ENCODE data around the gene GALNT16.

Gene GALNT16

DNA sequence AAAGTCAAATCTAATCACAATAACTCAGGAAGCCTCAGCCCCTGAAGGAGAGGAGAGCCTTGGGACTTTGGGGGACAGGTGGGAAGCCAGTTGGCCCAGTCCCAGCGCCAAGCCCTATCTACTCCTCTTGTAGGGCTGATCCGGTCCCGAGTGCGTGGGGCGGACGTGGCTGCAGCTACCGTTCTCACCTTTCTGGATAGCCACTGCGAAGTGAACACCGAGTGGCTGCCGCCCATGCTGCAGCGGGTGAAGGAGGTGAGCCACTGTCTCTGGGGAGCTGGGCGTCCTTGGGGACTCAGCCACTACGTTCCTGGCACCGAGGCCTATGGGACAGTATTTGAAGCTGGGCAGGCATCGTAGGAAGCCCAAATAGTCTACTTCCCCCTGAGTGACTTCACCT, 68.4 kb downstream of the GALNT16 start:
- no peaks in the 10 kb centered on the region for H3K4me1 ChIP-seq (ENCODE audit: control insufficient read depth in 5 of 5, insufficient read depth in 5 of 5, low read length in 5 of 5)

DNA sequence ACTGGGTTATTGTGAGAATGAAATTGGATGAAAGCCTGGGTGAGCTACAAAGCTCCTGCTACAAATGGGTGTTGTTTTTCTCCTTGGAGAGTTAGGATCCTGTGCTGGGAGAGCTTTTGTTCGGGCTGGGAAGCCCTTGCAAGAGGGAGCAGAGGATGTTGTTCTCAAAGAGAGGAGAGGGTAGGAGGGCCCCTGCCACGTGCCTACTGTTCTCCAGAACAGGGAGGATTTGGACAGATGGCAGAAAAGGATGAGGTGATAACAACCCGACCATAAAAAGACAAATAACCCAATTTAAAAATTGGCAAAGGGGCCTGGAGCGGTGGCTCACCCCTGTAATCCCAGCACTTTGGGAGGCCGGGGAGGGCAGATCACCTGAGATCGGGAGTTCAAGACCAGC, 68.8 kb downstream of the GALNT16 start:
- Histone ChIP-seq H3K36me3 (ENCODE audit: control insufficient read depth in 5 of 5, insufficient read depth in 5 of 5, low read length in 5 of 5) (peaks cover 0 to 17% (median 4%) of the 10 kb centered on the region in 5 donors), H3K4me1 (ENCODE audit: control insufficient read depth in 5 of 5, insufficient read depth in 5 of 5, low read length in 5 of 5) (no peaks in the 10 kb centered on the region), H3K4me3 (ENCODE audit: low read depth in 1 of 5, low read length in 5 of 5) (no peak overlapping the region), H3K27ac (ENCODE audit: low read depth, low read length) (no peak overlapping the region), H3K27me3 (ENCODE audit: control insufficient read depth in 5 of 5, insufficient read depth in 4 of 5, low read length in 5 of 5) (peaks cover 0 to 5% (median 0%) of the 10 kb centered on the region in 5 donors), H3K9me3 (ENCODE audit: control insufficient read depth in 5 of 5, low read length in 5 of 5) (no peaks in the 10 kb centered on the region), H3K9ac (ENCODE audit: low read length in 5 of 5) (no peak overlapping the region)

More for the DNA sequence above, 68.4 kb downstream of the GALNT16 start:
- peaks cover 0 to 5% (median 0%) of the 10 kb centered on the region in 5 donors for H3K27me3 ChIP-seq (ENCODE audit: control insufficient read depth in 5 of 5, insufficient read depth in 4 of 5, low read length in 5 of 5)
- H3K9ac ChIP-seq (ENCODE audit: low read length in 5 of 5), result no peak overlapping the region
- peaks cover 0 to 17% (median 4%) of the 10 kb centered on the region in 5 donors for H3K36me3 ChIP-seq (ENCODE audit: control insufficient read depth in 5 of 5, insufficient read depth in 5 of 5, low read length in 5 of 5)
- H3K9me3 ChIP-seq (ENCODE audit: control insufficient read depth in 5 of 5, low read length in 5 of 5), result no peaks in the 10 kb centered on the region
- no peak overlapping the region for H3K4me3 ChIP-seq (ENCODE audit: low read depth in 1 of 5, low read length in 5 of 5)
- H3K27ac ChIP-seq (ENCODE audit: low read depth, low read length), result no peak overlapping the region

DNA sequence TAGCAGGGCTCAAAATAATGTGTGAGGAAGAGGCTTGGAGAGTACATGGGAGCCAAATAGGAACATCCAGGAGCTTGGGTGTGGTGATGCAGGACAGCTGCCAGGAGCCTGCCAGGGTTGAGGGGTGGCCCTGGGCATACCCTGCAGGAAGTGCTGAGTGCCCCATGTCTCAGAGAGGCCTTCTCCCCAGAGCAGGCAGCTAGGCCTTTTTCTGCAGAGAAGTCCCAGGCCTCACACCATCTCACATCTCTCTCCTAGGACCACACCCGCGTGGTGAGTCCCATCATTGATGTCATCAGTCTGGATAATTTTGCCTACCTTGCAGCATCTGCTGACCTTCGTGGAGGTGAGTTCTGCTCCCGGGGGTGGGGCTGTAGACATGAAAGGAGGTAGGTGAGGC, 71.2 kb downstream of the GALNT16 start:
- Histone ChIP-seq H3K9ac (ENCODE audit: low read length in 5 of 5) (no peak overlapping the region), H3K27ac (ENCODE audit: low read depth, low read length) (no peak overlapping the region), H3K36me3 (ENCODE audit: control insufficient read depth in 5 of 5, insufficient read depth in 5 of 5, low read length in 5 of 5) (peaks cover 0 to 7% (median 2%) of the 10 kb centered on the region in 5 donors), H3K9me3 (ENCODE audit: control insufficient read depth in 5 of 5, low read length in 5 of 5) (no peaks in the 10 kb centered on the region), H3K4me1 (ENCODE audit: control insufficient read depth in 5 of 5, insufficient read depth in 5 of 5, low read length in 5 of 5) (no peaks in the 10 kb centered on the region), H3K27me3 (ENCODE audit: control insufficient read depth in 5 of 5, insufficient read depth in 4 of 5, low read length in 5 of 5) (peaks cover 0 to 5% (median 0%) of the 10 kb centered on the region in 5 donors), H3K4me3 (ENCODE audit: low read depth in 1 of 5, low read length in 5 of 5) (no peak overlapping the region)

DNA sequence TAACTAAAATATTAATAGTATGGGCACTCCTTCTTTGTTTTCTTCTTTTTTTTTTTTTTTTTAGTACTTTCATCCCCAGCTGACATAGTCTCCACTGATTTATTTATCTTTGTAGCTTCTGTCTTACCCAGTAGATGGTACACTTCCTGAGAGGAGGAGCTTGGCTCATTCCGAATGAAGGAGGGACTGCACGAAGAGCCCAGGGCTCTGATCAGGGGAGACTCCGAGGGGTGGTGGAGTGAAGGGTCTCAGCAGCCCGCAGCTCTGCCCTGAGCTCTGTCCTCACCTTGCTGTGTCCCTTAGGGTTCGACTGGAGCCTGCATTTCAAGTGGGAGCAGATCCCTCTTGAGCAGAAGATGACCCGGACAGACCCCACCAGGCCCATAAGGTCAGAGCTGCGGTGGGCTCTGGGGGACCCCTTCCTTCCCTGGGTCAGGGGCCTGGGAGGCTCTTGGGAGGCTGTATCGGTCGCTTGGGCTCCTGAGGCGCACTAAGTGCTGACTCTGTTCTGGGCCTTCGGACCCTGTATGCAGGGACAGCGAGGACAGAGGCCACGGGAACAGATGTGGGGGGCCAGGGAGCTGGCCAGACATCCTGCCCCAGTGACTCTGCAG, 72.9 kb downstream of the GALNT16 start:
- Histone ChIP-seq H3K36me3 (ENCODE audit: control insufficient read depth in 5 of 5, insufficient read depth in 5 of 5, low read length in 5 of 5) (peaks cover 0 to 3% (median 0%) of the 10 kb centered on the region in 5 donors), H3K27ac (ENCODE audit: low read depth, low read length) (no peak overlapping the region), H3K9me3 (ENCODE audit: control insufficient read depth in 5 of 5, low read length in 5 of 5) (no peaks in the 10 kb centered on the region), H3K4me3 (ENCODE audit: low read depth in 1 of 5, low read length in 5 of 5) (no peak overlapping the region), H3K9ac (ENCODE audit: low read length in 5 of 5) (no peak overlapping the region), H3K4me1 (ENCODE audit: control insufficient read depth in 5 of 5, insufficient read depth in 5 of 5, low read length in 5 of 5) (no peaks in the 10 kb centered on the region), H3K27me3 (ENCODE audit: control insufficient read depth in 5 of 5, insufficient read depth in 4 of 5, low read length in 5 of 5) (peaks cover 0 to 4% (median 0%) of the 10 kb centered on the region in 5 donors)

DNA sequence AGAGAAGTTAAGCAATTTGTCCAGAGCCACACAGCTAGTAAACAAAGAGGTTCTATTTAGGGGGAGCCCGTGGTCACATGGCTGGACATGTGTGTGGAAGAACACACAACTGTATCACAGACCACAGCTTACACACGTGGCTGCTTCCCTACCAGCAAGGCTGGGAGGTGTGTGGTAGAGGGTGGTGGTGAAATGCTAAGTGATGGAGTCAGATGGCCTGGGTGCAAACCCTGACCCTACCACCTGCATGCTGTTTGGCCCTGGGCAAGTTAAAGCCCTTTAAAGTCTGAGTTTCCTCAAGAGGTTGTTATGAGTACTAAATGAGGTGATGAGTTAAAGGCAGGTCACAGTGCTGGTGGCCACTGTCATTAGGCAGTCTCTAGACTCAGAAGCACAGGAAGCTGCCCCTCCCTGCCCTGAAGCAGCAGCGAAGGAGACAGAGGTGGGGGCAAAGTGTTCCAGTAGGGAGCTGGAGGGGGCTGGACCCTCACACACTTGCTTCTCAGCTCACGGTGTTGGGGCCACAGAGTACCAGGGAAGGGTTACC, 73.9 kb downstream of the GALNT16 start:
- Histone ChIP-seq H3K27ac (ENCODE audit: low read depth, low read length) (no peak overlapping the region), H3K27me3 (ENCODE audit: control insufficient read depth in 5 of 5, insufficient read depth in 4 of 5, low read length in 5 of 5) (peaks cover 0 to 4% (median 0%) of the 10 kb centered on the region in 5 donors), H3K4me3 (ENCODE audit: low read depth in 1 of 5, low read length in 5 of 5) (no peak overlapping the region), H3K36me3 (ENCODE audit: control insufficient read depth in 5 of 5, insufficient read depth in 5 of 5, low read length in 5 of 5) (no peaks in the 10 kb centered on the region), H3K9ac (ENCODE audit: low read length in 5 of 5) (no peak overlapping the region), H3K9me3 (ENCODE audit: control insufficient read depth in 5 of 5, low read length in 5 of 5) (no peaks in the 10 kb centered on the region), H3K4me1 (ENCODE audit: control insufficient read depth in 5 of 5, insufficient read depth in 5 of 5, low read length in 5 of 5) (no peaks in the 10 kb centered on the region)

DNA sequence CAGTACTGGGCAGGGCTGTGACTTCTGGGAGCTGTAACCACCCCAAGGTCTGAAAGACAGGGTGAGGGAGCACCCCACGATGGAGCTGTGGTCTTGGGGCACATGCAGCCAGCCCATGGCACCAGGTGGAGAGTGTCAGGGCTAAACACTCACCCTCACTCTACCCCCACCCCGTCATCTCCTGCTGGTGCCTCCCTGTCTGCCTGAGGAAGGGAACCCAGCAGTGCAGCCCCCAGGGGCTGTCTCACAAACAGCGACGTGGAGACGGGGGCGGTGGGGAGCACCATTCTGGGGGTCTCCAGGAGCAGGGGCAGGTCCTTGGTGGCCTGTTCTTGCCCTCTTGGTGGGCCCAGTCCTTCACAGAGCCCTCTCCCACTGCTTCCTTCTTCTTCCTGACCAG, 74.6 kb downstream of the GALNT16 start:
- H3K36me3 ChIP-seq (ENCODE audit: control insufficient read depth in 5 of 5, insufficient read depth in 5 of 5, low read length in 5 of 5), result peaks cover 0 to 2% (median 0%) of the 10 kb centered on the region in 5 donors
- H3K9ac ChIP-seq (ENCODE audit: low read length in 5 of 5), result no peak overlapping the region
- peaks cover 0 to 4% (median 0%) of the 10 kb centered on the region in 5 donors for H3K27me3 ChIP-seq (ENCODE audit: control insufficient read depth in 5 of 5, insufficient read depth in 4 of 5, low read length in 5 of 5)
- no peaks in the 10 kb centered on the region for H3K4me1 ChIP-seq (ENCODE audit: control insufficient read depth in 5 of 5, insufficient read depth in 5 of 5, low read length in 5 of 5)
- H3K4me3 ChIP-seq (ENCODE audit: low read depth in 1 of 5, low read length in 5 of 5), result no peak overlapping the region
- H3K27ac ChIP-seq (ENCODE audit: low read depth, low read length), result no peak overlapping the region
- H3K9me3 ChIP-seq (ENCODE audit: control insufficient read depth in 5 of 5, low read length in 5 of 5), result no peaks in the 10 kb centered on the region

DNA sequence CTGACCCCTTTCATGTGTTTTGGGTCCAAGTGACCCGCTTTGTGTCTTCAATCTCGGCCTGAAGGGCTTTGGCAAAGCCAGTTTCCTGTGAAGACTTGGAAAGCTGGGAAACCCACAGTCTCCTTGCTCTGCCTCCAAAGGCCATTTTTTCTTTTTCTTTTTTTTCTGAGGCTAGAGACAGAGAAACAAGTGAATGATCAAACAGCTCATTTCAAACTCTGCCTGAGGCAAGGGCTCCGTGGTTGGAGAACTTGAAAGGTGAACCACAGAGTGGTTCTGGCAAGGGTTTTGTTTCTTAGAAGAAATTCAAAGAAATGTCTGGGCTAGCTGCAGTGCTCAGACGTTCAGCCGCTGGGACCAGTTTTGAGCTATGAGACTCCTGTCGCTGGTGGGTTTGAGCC, 75.4 kb downstream of the GALNT16 start:
- no peaks in the 10 kb centered on the region for H3K4me1 ChIP-seq (ENCODE audit: control insufficient read depth in 5 of 5, insufficient read depth in 5 of 5, low read length in 5 of 5)
- no peak overlapping the region for H3K27ac ChIP-seq (ENCODE audit: low read depth, low read length)
- H3K27me3 ChIP-seq (ENCODE audit: control insufficient read depth in 5 of 5, insufficient read depth in 4 of 5, low read length in 5 of 5), result peaks cover 0 to 4% (median 0%) of the 10 kb centered on the region in 5 donors
- H3K9me3 ChIP-seq (ENCODE audit: control insufficient read depth in 5 of 5, low read length in 5 of 5), result no peaks in the 10 kb centered on the region
- peaks cover 0 to 3% (median 0%) of the 10 kb centered on the region in 5 donors for H3K36me3 ChIP-seq (ENCODE audit: control insufficient read depth in 5 of 5, insufficient read depth in 5 of 5, low read length in 5 of 5)
- H3K4me3 ChIP-seq (ENCODE audit: low read depth in 1 of 5, low read length in 5 of 5), result no peak overlapping the region
- no peak overlapping the region for H3K9ac ChIP-seq (ENCODE audit: low read length in 5 of 5)

DNA sequence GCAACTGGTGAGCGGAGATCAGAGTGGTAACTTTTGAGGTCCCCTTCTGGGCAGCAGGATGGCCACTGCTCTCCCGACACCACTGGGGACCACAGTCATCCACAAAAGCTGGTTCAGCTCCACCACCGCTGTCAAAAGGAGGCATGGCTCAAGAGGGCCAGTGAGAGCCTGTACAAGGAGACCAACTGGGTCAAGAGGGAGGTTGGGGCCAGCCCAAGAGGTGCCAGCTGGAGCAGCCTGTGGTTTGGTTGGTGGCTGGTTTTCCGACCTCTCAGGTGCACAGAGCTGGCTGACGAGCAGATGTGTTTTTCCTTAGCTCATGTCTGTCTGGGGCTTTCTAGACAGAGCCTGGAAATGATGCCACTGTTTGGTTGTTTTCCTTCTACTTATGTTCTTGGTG, 78.0 kb downstream of the GALNT16 start:
- H3K9me3 ChIP-seq (ENCODE audit: control insufficient read depth in 5 of 5, low read length in 5 of 5), result no peaks in the 10 kb centered on the region
- H3K27me3 ChIP-seq (ENCODE audit: control insufficient read depth in 5 of 5, insufficient read depth in 4 of 5, low read length in 5 of 5), result peaks cover 0 to 4% (median 1%) of the 10 kb centered on the region in 5 donors
- peaks cover 0 to 3% (median 0%) of the 10 kb centered on the region in 5 donors for H3K36me3 ChIP-seq (ENCODE audit: control insufficient read depth in 5 of 5, insufficient read depth in 5 of 5, low read length in 5 of 5)
- H3K9ac ChIP-seq (ENCODE audit: low read length in 5 of 5), result no peak overlapping the region
- no peak overlapping the region for H3K27ac ChIP-seq (ENCODE audit: low read depth, low read length)
- no peaks in the 10 kb centered on the region for H3K4me1 ChIP-seq (ENCODE audit: control insufficient read depth in 5 of 5, insufficient read depth in 5 of 5, low read length in 5 of 5)
- no peak overlapping the region for H3K4me3 ChIP-seq (ENCODE audit: low read depth in 1 of 5, low read length in 5 of 5)

DNA sequence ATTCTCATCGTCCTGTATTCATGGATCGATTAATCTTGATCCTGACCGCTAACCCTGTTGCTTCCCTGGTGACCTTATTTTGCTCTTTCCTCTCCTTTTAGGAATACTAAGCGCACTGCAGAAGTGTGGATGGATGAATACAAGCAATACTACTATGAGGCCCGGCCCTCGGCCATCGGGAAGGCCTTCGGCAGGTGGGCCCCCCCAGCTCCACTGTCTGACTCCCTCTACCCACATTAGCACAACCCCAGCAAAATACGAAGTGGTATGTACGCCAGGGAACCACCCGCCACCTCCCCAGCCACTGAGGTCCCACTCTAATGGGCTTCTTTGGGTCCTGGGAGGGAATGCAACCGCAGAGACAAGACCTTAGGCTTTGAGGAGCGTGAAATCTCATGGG, 79.5 kb downstream of the GALNT16 start:
- H3K27ac ChIP-seq (ENCODE audit: low read depth, low read length), result no peak overlapping the region
- peaks cover 0 to 4% (median 2%) of the 10 kb centered on the region in 5 donors for H3K27me3 ChIP-seq (ENCODE audit: control insufficient read depth in 5 of 5, insufficient read depth in 4 of 5, low read length in 5 of 5)
- H3K4me3 ChIP-seq (ENCODE audit: low read depth in 1 of 5, low read length in 5 of 5), result no peak overlapping the region
- no peaks in the 10 kb centered on the region for H3K9me3 ChIP-seq (ENCODE audit: control insufficient read depth in 5 of 5, low read length in 5 of 5)
- H3K4me1 ChIP-seq (ENCODE audit: control insufficient read depth in 5 of 5, insufficient read depth in 5 of 5, low read length in 5 of 5), result peaks cover 0 to 2% (median 0%) of the 10 kb centered on the region in 5 donors
- H3K36me3 ChIP-seq (ENCODE audit: control insufficient read depth in 5 of 5, insufficient read depth in 5 of 5, low read length in 5 of 5), result peaks cover 0 to 3% (median 0%) of the 10 kb centered on the region in 5 donors
- H3K9ac ChIP-seq (ENCODE audit: low read length in 5 of 5), result no peak overlapping the region

DNA sequence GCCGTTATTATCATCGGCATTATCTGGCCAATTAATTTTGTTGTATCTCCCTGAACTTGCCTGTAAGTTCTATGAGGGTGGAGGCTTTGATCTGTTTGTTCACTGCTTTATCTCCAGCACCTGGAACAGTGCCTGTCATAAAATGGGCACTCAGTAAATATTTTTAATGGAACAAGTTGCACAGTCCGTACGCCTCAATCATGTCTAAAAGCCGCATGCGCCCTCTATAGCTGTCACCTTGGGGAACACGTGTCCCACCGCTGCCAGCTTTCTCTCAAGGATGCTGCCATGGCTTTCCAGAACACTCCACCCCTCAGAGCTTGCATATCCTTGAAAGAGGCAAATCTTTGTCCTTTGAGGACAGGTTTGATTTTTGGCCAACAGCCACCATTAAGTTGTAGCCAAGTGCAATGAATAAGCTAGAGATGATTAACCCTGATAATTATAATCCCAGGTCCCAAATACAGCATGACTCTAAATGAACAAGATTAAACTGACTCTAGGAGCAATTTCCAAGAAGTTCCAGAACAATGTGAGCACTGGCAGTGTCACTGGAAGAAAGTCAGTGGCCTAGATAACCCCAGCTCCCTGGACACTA, 83.1 kb downstream of the GALNT16 start:
- Histone ChIP-seq H3K36me3 (ENCODE audit: control insufficient read depth in 5 of 5, insufficient read depth in 5 of 5, low read length in 5 of 5) (peaks cover 0 to 5% (median 0%) of the 10 kb centered on the region in 5 donors), H3K27me3 (ENCODE audit: control insufficient read depth in 5 of 5, insufficient read depth in 4 of 5, low read length in 5 of 5) (peaks cover 0 to 4% (median 2%) of the 10 kb centered on the region in 5 donors), H3K9ac (ENCODE audit: low read length in 5 of 5) (no peak overlapping the region), H3K4me3 (ENCODE audit: low read depth in 1 of 5, low read length in 5 of 5) (no peak overlapping the region), H3K4me1 (ENCODE audit: control insufficient read depth in 5 of 5, insufficient read depth in 5 of 5, low read length in 5 of 5) (peaks cover 0 to 2% (median 0%) of the 10 kb centered on the region in 5 donors), H3K9me3 (ENCODE audit: control insufficient read depth in 5 of 5, low read length in 5 of 5) (no peaks in the 10 kb centered on the region), H3K27ac (ENCODE audit: low read depth, low read length) (no peak overlapping the region)

All from subcutaneous abdominal adipose tissue (tissue), 5 donors.